C1 segment of cervical spinal cord (tissue), 14 donors: ENCODE measurements around the gene KIF23.
A peak's percentile ranks its signal among the peaks of the same experiment; 100 is the strongest.

Source experiments
- DNase-seq, 14 donors: peaks; one replicate each; lab custom pipeline; 2025; lab: John Stamatoyannopoulos, UW

The KIF23 gene

DNA sequence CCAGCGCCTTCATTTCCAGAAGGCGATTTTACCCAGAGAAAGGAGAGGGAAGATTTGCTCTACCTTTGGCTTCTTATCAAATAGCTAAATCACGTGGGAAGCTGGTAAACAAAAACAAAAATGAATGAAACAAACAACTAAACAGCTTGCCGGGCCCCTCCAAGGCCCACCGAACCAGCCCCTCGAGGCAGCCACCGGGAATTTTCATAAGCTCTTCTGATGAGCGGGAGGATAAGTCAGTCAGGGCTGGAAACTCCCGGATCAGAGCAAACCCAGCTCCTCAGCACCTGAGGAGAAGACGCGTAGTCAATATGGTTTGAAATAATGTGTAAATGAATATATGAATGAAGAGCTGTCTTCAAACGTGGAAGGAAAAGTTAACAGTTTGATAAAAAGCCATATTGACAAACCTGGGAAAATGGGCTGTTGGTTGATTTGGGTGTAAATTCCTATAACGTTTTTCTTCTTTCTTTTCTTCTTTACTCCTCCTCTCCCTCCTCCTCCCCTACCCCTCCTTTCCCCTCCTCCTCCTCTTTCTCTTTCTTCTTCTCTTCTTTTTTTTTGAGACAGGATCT lies 49.1 kb downstream of the KIF23 start:
- no peak for DNase-seq

DNA sequence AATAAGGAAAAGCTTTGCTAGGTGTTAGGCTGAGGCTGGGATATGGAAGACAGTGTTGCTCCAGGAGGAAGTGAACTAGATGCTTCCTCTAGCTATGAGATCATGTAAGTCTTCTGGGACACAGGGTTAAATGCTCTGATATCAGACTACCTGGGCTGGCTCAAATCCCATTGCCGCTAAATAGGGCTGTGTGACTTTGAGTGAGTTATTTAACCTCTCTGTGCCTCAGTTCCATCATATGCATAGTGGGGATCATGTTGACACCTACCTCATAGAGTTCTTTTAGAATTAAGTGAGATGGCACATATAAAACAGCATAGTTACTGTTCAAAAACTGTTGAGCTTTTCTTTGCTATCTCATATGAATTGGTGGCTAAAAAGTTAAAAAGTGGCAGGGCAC lies 51.1 kb downstream of the KIF23 start:
- no peak for DNase-seq

DNA sequence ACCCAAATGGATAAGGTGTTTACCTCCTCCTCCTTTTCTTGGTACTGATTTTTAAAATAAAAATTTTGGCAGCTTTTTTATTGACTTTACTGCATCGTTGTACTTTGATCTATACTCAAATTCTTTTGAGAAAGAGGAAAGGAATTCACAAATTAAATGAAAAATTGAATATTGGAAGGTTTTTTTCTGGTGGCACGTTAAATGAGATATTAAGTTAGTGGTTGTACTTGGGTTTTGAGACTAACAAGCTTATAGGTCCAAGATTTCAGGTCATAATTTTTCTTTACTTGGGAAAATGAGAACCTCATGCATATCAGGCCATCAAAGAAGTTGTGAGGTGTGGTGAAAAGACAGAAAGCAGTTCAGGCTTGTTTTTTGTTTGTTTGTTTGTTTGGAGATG lies 52.6 kb downstream of the KIF23 start:
- DNase-seq, result no peak

DNA sequence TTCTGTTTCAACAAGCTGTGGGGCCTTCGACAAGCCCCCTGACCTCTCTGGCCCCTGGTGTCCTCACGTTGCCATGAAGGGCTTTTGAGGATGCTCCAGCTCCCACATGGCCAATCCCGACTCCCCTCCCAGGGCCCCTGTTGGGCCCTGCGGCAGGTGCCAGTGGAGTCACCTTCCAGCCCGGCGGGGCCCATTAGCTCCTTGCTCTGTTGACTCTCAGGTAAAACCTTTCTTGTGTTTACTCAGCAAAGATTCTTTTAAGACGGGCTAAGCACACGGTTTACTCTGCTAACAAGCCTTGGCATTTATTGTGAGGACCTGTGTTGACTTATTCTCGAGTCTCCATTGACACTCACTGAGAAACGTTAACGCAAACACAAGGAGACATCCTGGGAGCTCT lies 53.5 kb downstream of the KIF23 start:
- no peak for DNase-seq

DNA sequence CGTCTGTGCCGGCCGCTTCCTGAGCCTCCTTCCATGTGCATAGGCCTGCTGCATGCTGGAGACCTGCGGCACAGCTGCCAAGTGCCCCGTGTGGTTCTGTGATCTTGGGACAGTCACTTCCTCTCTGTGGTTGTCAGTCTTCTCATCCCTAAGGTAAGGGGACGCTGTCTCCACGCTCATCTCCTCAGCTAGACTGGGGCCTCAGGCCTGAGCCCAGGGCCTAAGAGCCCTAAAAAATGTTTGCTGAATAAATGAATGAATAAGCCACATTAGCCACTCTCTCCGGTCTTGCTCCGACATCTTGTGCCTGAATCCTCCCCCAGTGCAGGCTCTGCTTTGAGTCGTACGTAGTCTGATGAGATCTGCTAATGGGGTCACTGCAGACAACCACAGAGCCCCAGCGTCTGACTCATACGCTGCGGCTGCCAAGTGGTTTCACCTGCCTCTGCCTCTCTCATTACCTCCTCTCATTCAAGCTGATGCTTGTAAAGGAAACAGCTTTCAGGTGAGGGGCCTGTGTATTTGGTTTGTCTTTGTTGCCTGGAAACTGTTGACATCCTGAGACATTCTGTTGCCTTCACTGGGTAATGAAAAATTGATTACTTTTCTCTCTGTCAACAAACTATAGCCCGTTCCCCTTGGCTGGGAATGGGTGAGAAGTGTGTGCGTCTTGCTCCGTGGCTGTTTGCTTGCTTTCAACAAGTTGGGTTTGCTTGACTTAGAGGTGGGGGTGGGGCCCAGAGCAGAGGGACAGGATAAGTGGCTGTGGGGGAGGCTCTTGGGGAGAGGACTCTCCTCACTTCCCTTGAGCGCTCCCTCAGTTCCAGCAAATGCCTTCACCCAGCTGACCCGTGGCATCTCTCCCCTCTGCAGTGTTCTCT lies 54.3 kb downstream of the KIF23 start:
- no peak for DNase-seq

DNA sequence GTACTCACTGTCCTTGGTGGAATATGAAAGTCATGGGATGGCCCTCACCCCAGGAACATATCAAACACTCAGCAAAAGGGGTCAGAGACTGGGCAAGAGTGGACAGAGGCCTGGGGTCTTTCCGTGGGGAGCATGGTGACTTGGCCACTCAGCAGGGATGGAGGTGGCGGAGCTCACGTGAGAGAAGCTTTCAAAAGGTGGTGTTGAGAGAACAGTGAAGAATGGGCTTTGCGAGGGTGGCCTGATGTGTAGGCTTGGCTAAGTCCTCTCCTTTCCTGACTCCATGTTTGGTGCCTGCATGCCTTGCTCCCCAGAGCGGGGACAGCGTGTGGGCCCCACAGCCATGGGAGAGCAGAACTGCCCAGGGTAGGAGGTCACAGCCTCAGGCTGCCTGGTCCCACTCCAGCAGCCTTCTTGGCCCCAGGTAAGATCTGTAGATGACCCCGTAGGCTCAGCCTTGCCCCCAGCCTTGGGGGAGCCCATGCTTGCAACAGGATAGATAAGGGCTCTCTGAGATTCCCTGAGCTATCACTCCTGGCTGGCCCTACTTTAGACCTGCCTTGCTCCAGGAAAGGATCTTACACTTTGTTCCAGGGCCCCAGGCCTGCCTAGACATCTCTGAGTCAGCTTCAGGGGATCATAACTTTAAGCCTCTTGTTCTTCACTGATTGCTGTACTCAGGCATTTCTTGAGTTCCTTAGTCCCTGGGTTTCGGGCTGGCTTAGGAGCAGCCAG lies 55.5 kb downstream of the KIF23 start:
- no peak for DNase-seq

DNA sequence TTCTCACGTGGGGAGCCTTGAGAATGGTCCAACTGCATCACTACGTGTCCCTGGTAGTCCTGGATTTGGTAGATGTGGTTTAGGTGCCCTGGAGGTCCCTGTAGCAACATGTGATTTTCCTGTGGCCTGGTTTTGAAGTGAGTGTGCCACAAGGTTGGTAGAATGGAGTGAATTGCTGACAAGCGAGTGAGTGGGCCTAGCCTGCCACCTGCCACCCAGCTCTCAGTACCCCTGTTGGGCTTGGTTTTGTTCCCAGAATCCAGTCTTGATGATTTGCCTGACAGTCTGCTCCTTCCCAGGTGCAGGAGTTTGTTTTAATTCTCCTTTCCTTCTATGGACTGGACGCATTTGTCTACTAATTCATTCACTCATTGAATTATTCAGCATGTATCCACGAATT lies 57.9 kb downstream of the KIF23 start:
- peak in 1 of 14 donors; percentile 8 for DNase-seq

DNA sequence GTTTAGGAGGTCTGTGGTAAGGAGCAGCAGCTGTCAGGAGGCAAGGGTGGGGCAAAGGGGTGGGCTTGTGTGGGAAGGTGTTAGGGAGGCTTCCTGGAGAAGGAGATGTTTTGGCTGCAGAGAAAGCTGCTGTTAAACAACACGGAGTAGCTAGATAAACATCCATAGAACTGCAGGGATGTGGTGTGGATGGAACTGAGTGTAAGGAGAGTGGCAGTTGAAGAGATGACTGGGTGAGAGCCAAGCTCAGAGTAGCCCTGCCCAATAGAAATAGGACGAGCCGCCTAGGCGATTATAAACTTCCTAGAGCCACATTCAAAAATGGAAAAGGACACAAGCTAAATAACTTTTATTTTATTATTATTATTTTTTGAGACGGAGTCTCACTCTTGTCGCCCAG lies 58.4 kb downstream of the KIF23 start:
- no peak for DNase-seq

DNA sequence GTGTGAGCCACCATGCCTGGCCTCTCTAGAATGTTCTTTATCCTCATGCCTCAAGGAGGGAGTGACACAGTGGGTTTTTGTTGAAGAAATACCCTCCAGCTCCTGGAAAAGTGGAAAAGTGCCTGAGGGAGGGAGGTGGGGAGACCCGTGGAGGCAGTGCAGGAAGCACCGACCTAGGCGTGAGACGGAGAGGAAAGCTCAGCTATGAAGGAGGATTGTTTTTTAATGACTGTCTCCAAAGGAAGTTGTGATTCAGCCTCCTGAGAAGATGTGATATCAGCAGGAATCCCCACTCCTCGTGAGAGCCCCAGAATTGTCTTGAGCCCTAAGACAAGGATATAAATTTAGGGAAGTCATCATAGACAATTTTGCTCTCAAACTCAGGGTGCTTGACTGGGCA lies 60.1 kb downstream of the KIF23 start:
- no peak for DNase-seq

DNA sequence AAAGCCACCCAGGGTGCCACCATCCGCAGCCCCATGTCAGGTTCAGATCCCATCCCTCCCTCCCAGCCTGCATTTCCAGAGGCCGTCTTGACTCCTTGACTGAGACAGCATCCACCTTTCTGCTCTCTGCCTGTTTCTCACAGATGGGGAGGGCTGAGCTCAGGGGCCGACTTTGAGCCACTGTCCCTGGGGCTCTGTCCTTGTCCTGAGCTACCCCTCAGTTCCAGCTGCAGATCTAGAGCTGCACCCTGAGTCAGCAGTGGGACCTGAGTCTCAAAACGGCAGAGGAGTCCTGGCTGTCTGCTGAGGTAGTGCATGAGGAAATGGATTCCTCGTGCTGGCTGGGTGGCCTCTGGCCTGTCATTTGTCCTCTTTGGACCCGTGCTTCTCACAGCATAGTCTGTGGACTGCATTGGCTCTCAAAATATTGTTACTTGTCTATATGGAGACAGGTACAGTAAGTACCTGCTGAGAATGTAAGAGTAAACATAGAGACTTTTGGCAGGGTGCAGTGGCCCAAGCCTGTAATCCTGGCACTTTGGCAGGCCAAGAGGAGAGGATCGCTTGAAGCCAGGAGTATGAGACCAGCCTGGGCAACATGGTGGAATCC lies 60.8 kb downstream of the KIF23 start:
- DNase-seq, result no peak

DNA sequence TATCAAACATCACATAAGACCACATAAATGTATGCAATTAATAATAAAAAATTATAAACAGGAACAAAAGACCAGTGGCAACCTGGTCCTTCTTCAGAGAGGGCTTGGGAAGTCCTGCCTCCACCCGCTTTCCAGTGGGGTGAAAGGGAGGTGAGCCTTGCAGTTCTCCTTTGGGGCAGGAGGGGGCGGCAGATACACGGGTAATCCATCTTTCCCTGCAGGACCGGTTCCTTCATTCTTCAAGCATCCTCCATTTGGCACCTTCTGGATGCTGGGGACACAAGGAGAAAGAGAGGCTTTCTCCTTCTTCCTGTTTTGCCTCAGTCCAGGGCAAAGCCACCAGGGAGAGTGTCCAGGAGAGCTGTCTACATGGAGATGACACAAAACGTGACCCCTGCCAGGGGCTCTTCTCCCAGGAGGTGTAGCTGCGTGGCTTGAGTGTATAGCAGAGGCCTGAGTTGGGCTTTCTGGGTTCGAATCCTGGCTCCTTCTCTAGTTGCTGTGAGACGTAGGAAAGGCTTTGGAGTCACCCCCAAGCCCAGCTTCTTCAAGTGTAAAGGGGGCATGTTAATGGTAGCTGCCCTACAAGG lies 61.7 kb downstream of the KIF23 start:
- DNase-seq, result peak in 12 of 14 donors; percentile 19 to 64 (median 41)

DNA sequence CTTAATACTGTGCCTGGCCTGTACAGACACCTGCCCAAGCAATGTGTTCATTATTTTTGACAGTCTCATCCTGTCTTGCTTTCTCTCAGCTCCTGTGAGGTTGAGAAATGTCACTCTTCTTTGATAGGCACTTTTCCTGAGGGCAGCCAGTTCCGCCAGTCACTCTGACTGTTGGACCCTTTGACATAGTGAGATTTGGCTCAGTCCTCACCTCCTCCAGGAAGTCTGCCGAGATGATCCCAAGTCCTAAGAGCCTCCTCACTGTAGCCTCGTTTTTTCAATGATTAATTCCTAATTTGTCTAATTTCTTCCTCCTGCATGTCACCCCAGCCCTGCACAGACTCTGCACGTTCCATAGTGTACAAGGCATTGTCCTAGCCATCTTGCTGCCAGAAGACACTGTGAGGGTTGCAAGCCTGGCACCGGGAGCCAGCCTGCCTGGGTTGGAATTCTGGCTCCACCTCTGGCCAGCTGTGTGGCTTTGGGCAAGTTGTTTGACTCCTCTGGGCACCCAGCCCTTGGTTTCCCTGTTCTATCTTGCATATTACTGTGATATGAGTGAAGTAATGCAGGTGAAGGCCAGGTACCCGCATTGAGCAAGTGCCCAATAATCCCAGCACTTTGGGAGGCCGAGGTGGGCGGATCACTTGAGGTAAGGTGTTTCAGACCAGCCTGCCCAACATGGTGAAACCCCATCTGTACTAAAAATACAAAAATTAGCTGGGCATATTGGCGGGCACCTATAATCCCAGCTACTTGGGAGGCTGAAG lies 62.7 kb downstream of the KIF23 start:
- DNase-seq, result no peak

DNA sequence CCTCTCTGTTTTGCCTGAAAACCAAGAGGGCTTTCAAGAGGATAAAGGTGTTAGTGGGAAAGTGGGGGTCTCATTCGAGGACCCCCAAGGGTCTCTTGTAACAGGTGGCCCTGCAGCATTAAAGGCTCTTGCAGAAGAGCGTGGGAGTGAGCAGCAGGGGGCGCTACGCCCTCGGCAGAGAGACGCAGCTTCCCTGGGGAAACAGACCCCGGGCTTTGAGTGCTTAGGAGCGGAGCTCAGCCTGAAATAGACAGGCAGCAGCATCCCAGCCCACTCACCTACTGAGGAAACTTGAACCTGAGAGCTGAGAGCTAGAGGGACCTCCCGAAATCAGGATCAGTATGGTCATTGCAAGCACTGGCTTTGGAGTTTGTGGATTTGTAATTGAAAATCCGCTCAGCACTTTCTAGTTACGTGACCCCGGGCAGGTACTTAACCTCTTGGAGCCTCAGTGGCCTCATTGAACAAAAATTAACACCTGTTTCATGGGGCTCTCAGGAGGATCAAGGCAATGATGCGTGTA lies 64.2 kb downstream of the KIF23 start:
- DNase-seq, result peak in 8 of 14 donors; percentile 4 to 56 (median 18)

DNA sequence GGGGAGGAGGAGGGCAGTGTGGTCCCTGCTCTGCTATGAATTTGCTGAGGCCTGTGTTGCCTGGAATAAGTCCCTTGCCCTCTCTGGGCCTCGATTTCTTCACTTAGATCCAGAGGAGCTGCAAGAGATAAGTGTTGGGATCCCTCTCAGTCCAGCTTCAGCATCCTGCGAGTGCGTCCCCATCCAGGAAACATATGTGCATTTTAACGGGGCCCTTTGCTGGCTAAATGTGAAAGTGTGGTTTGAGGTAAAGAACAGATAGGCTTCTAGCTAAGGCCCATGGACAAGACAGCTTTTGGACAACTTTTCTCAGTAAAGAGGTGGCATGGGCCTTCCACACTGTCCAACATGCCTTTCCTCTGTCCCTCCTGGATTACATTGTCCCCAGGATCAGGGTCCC lies 64.9 kb downstream of the KIF23 start:
- DNase-seq, result no peak

DNA sequence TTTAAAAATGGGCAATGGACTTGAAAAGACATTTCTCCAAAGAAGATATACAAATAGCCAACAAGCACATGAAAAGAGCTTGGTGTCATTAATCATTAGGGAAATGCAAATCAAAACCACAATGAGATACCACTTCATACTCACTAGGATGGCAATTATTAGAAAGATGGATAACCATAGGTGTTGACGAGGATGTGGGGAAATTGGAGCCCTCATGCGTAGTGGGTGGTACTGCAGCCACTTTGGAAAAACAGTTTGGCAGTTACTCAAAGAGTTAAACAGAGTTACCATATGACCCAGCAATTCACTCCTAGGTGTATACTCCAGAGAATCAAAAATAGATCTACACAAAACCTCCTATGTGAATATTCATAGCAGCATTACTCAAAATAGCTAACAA lies 65.8 kb downstream of the KIF23 start:
- no peak for DNase-seq

DNA sequence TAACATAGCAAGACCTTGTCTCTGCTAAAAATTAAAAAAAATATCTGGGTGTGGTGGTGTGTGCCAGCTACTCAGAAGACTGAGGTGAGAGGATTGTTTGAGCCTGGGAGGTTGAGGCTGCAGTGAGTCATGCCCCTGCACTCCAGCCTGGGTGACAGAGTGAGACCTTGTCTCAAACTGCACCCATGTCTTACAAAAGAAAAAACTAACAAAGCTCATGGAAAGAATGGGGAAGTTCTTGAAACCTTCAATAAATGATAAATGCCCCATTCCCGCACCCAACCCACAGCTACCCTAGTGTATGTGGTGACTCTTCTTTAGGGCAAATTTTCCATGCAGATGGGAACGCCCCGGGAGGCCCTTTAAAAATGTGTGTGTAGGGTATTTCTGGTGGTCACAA lies 66.8 kb downstream of the KIF23 start:
- DNase-seq, result no peak

DNA sequence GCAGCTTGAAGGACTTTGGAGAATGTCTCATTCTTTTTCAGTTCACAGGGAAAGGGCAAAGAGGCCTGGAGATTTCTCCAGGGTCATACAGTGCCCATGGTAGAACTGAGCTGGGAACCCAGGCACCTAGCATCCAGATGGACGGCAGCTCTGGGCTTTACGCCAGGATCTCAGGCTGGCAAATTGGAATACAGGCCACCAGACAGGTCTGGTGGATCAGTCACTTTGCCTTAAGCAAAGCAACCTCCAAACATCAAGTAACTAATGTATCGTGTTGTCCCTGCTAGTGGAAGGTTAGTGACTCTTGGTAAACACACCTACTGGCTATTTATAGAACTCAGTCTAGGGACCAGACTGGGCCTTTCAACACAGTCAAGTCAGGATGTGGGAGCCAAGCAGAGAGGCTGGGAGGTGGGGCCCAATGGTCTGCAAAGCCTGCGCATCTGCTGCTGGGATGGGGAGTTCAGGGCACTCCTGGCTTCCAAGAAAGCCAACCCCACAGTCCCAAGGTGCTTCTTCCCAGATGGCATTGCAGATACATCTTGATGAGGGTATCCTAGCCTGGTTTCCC lies 68.6 kb downstream of the KIF23 start:
- DNase-seq, result no peak

DNA sequence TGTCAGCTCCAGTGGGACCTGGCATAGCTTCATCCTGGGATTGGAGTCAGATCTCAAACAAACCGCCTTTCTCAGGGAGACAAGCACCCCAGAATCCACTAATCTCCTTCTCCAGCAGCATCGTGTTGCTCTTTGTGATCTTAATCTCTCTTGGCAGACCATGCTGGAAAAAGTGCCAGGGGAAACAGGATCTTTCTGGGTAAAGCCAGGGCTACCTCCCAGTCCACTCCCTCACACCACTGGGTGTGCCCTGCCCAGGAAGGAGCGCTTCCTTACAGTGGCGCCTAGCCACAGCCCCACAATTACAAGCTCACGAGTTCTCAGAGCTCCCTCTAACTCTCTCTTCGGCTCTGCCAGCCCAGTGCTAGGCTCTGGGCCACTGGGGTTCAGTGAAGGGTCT lies 70.7 kb downstream of the KIF23 start:
- DNase-seq, result no peak

DNA sequence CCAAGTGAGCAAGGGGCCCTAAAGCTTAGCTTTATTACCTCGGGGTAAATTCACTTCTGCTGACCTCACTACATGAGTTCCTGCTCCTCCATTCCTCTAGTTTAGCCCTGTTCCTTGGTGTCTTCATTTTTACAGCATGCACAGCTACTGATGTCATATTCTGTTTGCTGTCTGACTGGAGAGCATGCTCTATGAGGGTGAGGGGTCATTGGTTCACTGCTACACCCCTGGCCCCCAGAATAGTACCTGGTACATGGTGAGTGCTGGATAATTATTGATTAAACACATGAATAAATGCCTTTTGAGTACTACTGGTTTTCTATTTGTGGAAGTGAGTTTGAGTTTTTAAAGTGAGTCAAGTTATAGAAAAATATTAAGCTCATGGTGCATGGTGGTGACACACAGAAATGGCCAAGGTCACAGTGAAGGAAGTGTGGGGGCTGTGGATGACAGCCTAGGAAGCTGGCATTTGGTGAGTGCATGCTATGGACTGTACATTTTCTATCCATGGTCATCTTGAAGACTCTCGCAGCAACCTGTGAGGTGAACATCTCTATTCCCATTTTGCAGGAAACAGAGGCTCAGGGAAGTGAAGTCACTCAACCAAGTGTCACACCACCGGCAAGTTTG lies 72.4 kb downstream of the KIF23 start:
- DNase-seq, result no peak

DNA sequence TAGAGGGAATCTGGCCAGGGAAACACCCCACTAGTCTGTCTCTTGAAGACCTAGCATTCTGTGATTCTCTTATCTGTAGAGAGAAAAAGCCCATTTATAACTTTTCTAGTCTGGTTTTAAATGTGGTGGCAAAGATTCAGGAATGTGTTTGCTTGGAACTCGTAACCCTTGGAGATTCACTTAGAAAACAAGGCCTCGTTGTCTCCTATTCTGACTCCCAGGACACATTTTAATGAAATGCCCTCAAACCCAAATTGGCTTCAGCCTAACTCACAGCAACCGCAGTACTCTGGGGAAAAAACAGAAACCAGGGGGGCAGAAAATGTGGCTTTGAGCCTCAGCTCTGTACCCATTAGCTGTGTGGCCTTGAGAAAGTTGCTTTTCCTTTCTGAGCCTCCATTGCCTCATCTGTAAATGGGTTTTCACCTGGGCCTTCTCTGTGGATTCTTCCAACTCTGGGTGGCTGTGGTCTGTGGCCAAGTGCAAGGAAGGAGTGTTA lies 75.0 kb downstream of the KIF23 start:
- DNase-seq, result peak in 4 of 14 donors; percentile 5 to 28 (median 17)
